GM18909 (cell line): ENCODE data around the gene ESRRA.
A peak's percentile ranks its signal among the peaks of the same experiment; 100 is the strongest.

ENCODE experiments used
- ATAC-seq: cut with Tn5 transposase; IDR thresholded peaks from one replicate; pipeline ENCODE4 v1.9.1; 2021; ENCODE audit warnings: mild to moderate bottlenecking; ENCODE audit not compliant: unreplicated experiment, poor library complexity

Gene ESRRA

DNA sequence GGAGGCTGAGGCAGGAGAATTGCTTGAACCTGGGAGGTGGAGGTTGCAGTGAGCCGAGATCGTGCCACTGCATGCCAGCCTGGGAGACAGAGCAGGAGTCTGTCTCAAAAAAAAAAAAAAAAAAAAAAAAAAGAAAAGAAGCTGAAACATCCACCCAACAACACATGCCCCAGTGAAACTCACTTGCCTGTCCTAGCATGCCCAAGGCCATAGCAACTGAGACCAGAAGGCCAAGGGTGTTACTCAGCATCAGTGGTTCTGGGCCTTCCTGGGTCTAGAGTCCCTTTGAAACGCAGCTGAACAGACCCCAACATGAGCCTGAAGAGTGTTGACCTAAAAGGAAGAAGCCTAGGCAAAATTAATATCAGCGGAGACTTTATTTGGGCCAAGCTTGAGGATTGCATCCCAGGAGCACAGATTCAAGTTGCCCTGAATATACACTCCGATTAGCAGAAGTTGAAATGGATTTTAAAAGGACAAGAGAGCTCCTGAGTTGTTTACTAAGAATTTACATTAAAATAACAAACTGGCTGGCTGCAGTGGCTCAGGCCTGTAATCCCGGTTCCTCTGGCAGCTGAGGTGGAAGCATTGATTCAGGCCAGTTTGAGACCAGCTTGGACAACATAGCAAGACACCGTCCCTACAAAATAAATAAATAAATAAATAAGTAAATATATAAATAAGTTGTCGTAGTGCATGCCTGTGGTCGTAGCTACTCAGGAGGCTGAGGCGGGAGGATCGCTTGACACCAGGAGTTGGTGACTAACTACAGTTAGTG lies 19.6 kb downstream of the ESRRA start:
- ATAC-seq = no peak

DNA sequence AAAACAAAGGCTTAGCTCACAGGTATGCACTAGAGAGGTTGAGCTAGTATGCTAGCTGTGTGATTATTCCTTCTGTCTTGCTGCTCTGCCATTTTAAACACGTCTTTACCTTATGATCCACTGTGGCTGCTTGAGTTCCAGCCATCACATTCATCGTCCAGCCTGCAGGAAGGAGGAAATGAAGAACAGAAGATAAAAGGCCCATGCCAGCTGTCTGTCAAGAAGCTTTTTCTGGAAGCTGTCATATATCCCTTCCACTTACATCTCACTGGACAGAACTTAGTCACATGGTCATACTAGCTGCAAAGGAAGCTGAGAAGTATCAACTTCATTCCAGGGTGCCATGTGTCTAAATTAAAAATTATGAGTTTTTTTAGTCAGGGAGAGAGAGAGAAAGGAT lies 22.1 kb downstream of the ESRRA start:
- no peak for ATAC-seq

DNA sequence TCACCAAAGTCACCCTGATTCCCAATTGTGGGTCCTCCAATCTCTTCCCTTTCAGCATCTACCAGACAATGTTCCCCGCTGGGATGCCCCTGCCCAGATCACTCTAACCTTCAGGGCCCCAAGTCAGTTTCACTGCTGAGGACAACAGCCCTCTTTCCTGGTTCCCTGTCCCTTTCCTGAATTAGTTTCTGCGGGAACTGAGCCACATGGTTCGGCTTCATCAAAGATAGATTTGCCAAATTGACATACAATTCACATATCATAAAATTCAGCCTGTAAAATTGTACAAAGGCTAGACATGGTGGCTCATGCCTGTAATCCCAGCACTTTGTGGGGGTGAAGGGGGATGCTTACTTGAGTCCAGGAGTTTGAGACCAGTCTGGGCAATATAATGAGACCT lies 22.7 kb downstream of the ESRRA start:
- no peak for ATAC-seq

DNA sequence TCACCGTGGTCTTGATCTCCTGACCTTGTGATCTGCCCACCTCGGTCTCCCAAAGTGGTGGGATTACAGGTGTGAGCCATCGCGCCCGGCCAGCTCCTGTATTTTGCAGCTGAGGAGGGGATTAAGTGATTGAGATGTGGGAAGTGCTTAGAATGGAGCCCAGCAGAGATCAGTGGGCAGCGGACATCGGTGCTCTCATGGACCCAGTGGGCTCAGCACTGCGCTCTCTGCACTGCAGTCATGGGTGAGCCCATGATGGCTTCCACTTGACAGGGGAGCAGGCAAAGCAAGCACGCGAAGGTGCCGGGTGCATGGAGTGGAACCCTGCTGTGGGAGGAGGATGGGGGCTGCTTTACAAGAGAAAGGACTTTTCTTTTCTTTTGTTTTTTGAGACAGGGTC lies 25.6 kb downstream of the ESRRA start:
- ATAC-seq = no peak

DNA sequence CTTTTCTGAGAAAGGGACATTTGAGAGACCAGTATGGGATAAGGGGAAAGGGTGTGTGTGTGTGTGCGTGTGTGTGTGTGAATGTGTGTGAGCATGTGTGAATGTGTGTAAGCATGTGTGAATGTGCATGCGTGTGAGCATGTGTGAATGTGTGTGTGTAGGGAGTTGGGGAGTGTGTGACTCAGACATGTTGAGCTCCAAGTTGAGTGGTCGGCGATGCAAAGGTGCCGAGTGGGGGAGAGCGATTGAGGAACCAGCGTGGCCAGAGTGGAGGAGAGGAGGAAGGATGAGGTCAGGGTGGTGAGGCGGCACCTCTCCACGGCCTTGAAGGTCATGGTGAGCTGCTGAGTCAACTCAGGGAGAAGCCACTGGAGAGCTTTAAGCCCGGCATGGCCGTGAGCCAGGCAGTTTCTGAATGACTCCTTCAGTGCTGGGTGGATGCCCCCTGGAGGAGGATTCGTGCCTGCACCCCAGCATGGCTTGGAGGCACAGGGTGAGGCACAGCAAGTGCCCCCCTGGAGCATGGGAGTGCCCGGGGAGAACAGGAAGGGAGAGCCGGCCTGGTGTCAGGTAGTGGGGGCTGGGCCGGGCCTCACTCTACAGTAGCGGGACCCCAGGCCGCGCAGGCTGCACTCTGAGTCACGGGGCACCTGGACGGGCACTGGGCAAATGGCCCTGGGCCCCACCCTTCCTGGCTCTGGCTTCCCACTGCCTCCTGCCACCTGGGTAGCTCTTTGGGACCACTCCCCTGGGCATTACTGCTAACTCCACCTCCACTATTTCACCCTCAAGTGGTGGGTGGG lies 26.4 kb downstream of the ESRRA start:
- peak; percentile 48 for ATAC-seq

DNA sequence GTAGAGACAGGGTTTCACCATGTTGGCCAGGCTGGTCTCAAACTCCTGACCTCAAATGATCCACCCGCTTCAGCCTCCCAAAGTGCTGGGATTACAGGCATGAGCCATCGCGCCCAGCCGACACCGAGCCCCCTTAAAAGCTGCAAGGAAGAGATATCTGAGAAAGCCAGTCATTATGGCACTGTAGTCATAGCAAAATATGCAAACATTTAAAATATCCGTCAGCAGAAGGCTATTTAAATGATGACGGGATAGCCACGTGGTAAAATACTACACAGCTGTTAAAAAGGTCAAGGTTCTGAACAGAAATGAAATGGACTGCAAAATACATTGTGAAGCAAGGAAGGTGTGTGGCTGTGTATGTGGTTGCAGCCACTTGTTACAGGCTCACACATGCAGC lies 28.2 kb downstream of the ESRRA start:
- no peak for ATAC-seq

DNA sequence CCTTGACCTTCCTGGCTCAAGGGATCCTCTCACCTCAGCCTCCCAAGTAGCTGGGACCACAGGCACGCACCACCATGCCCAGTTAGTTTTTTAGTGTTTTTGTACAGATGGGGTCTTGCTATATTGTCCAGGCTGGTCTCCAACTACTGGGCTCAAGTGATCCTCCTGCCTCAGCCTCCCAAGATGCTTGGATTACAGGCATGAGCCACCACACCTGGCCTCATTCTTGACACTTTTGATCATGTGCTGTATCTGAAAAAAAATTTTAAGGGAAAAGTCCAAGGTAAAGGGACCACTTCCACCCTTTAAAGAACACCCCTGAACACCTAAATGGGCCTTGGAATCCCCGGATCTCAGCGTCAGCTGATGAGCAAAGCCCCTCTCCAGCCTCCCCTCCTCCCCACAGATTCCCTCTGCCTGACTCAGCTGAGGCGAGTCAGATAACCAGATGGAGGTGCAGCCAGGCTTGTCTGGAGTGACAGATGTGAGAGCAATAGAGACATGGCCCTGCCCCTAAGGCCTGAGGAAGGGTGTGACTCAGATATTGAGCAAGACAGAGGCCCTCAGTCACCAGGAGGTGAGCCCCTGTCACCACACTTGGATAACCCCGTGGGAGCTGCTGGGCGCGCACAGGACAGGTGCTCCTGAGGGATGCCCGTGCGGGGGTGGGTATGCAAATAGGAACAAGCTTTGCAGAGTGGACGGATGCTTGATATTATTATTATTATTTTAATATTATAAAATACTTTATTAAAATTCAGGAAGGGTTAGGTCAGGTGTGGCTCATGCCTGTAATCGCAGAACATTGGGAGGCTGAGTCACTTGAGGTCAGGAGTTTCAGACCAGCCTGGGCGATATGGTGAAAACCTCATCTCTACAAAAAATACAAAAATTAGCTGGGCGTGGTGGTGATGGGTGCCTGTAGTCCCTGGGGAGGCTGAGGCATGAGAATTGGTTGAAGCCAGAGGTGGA lies 29.7 kb downstream of the ESRRA start:
- peak; percentile 81 for ATAC-seq

DNA sequence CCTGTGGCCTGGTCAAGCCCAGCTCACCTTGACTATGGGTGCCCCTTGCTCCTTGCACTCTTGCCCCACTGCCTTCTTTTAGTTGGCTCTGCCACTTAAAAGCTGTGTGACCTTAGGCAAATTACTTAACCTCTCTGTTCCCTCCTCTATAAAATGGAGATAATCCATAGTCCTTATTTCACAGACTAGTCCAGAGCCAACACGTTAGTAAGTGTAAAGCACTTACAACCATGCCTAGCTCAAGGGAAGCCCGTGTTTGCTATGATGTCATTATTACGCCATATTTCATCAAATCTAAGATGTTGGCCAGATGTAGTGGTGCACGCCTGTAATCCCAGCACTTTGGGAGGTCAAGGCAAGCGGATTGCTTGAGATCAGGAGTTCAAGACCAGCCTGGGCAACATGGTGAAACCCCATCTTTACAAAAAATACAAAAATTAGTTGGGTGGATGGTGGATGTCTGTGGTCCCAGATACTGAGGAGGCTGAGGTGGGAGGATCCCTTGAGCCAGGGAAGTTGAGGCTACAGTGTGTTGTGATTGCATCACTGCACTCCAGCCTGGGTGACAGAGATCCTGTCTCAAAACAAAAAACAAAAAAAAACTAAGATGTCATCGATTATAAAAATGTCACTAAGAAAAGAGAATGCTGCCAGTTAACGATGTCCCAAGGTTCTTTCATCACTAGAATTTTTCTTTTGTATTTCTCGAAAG lies 32.4 kb downstream of the ESRRA start:
- ATAC-seq = no peak

DNA sequence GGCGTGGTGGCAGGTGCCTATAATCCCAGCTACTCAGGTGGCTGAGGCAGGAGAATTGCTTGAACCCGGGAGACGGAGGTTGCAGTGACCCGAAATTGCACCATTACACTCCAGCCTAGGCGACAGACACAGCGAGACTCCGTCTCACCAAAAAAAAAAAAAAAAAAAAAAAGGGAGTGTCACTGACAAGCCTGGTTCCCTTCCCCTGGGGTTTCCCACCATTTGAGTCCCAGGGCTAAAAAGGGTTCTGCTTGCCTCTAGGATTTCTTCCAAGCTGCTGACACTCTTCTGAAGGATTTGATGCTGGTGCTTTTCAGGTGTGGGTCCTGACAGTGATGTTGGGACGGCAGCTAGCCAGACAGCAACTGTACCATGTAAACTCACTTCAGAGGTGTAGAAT lies 33.4 kb downstream of the ESRRA start:
- ATAC-seq = no peak

DNA sequence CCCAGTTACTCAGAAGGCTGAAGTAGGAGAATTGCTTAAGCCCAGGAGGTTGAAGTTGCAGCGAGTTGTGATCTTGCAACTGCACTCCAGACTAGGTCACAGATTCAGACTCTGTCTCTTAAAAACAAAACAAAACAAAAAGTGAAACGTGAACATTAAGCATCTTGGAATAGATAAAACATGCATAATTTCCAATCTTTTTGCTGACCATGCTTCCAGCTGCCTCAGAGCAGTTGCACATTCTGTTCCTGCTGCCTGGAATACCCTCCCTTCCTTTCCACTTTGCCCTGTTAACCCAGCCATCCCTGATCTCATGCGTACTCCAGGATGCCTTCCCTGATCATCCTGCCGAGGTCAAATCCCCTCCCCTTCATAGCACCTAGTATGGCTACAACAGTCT lies 34.0 kb downstream of the ESRRA start:
- ATAC-seq = no peak

DNA sequence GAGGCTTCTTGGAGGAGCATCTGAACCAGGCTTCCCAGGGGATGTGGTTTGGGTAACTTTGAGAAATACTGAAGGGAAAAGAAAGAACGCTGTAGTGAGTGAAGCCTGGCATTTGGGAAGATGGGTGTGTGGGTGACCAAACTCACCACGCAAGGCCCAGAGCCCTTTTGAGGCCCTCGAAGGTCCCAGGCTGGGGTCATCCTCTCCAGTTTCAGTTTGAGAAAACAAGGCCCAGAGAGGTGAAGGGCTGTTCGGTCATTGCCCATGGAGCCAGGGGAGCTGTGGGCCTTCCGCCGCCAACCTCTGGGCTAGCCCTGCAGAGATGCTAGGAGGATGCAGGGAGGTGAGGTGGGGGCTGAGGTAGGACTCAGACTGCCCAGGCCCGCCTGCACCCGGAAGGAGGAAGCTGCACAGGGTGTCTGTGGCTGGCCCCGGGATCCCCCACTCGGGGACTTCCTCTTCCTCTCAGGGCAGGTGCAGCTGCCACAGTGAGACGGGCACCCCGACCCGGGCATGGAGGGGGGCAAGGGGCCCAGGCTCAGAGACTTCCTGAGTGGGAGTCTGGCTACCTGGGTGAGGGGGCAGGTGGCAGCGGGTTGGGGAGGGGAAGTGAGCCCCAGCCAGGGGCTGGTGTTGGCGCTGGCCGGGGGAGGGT lies 34.6 kb downstream of the ESRRA start, which contains the start of gene CCDC88B:
CCDC88B (plus strand) TSS at position 451 of the 655 bp plus-strand sequence; CDS start at position 514, 63 bp downstream.
- peak; percentile 52 for ATAC-seq

DNA sequence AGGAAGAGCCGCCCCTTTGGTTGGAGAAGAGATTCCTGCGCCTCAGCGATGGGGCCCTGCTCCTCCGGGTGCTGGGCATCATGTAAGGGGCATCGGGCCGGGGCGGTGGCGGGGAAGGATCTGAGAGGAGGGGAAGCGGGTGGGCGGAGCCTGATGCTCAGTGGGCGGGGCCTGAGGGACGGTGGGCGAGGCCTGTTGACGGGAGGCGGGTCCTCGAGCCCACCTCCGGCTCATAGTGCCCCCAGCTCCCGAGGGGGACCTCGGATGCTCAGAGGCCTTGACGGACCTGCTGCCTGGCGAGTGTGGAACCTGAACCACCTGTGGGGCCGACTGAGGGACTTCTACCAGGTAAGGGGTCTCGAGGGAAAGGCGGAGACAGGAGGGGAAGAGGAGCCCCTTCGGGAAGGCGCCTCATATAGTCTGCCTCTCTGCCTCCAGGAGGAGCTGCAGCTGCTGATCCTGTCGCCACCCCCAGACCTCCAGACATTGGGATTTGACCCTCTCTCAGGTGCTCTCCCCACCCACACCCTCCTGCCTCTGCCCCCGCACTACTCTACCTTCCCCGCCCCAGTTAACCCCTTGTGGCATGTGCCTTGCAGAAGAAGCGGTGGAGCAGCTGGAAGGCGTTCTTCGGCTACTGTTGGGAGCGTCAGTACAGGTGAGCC lies 35.5 kb downstream of the ESRRA start:
- no peak for ATAC-seq

DNA sequence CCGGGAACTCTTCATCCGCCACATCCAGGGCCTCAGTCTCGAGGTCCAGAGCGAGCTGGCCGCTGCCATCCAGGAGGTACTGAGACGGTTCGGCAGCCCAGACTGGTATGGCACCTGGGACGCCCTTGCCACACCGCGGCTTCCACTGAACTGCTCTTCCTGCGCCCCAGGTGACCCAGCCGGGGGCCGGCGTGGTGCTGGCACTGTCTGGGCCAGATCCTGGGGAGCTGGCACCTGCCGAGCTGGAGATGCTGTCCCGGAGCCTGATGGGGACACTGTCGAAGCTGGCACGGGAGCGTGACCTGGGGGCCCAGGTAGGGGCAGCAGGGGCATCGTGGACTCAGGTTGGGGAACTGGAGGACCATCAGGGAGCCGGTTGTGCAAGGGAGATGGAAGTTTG lies 36.1 kb downstream of the ESRRA start:
- ATAC-seq = no peak

DNA sequence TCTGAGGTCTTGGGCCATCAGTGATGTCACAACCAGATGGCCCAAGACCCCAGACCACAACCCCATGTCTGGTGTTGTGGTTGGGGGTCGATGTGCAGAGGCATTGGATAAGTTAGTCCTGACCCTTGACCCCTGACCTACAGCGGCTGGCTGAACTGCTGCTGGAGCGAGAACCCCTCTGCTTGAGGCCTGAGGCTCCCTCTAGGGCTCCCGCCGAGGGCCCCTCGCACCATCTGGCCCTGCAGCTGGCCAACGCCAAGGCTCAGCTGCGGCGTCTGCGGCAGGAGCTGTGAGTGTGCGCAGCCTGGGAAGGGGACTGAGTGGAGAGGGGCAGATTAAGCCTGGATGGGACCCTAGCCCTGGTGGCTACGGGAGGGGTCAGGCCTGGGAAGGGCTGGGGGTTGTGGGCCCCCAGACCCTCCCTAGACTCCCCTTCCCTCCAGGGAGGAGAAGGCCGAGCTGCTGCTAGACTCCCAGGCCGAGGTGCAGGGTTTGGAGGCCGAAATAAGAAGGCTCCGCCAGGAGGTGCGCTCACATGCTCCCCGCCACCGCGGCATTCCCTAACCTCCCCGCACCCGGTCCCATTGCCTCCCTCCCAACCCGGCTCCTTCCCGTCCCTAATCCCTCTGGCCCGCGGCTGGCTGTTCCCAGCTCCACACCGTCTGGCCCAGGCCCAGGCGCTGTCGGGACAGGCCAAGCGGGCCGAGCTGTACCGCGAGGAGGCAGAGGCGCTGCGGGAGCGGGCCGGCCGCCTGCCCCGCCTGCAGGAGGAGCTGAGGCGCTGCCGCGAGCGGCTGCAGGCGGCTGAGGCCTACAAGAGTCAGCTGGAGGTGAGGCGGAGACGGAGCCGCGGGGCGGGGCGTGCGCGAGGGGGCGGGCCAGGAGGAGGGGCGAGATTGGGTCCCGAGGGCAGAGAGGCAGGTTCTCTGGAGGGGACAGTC lies 36.8 kb downstream of the ESRRA start:
- no peak for ATAC-seq

DNA sequence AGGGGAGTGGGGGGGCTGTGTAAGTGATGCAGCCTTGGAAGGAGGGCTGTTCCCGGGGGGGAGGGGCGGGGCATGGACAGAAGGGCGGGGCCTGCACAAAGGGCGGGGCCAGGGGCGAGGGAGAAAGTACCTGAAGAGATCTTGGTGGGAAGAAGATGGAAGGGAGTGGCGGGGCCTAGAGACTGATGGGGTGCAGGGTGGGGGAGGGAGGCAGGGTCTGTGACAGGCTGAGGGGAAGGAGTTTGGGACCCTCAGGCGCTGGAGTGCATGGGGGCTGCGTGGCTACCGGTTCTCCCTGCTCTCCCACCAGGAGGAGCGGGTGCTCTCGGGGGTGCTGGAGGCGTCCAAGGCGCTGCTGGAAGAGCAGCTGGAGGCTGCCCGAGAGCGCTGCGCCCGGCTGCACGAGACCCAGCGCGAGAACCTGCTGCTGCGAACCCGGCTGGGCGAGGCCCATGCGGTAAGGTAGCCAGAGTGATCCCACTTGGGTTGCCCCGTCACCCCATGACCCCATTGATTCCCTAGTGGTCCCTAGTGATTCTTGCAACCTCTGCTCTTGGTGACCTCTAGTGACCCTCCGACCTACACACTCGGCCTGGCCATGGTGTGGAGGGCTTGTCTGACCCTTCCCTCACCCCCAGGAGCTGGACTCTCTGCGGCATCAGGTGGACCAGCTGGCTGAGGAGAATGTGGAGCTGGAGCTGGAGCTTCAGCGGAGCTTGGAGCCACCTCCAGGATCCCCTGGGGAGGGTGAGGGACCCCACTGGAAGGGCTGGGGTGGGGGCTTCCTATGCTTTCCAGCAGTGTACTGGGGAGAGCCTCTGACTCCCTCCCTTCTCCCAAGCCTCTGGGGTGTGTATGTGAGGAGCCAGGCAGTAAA lies 37.8 kb downstream of the ESRRA start:
- ATAC-seq = no peak

DNA sequence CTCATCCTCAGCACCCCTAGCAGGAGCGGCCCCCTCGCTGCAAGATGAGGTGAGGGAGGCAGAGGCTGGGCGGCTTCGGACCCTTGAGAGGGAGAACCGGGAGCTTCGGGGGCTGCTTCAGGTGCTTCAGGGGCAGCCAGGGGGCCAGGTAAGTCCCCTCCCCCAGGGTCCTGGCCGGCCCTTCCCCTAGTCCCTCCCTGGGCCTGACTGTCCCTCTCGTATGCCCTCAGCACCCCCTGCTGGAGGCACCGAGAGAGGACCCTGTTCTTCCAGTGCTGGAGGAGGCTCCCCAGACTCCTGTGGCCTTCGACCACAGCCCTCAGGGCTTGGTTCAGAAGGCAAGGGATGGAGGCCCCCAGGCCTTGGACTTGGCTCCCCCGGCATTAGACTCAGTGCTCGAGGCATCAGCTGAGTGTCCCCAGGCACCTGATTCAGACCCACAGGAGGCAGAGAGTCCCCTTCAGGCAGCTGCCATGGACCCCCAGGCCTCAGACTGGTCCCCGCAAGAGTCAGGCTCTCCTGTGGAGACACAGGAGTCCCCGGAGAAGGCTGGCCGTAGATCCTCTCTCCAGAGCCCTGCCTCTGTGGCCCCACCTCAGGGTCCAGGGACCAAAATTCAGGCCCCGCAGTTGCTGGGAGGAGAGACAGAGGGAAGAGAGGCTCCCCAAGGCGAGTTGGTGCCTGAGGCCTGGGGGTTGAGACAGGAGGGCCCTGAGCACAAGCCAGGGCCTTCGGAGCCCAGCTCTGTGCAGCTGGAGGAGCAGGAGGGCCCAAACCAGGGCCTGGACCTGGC lies 38.6 kb downstream of the ESRRA start:
- ATAC-seq = no peak
